ENCODE data around the gene ATP11A. TPM values are rescaled to one million over a fixed set of nuclear protein-coding genes. Genes with fewer than 3 reads are reported as not detected.

Gene ATP11A
- total RNA-seq, 1 experiment from 2014 or later: 65.3 TPM

- H3K9me3 Mint-ChIP-seq: peaks cover 15 to 20% of the 10 kb centered on the region in 2 experiments
- H3K27ac Mint-ChIP-seq: no peak overlapping the region
These were observed 131.7 kb downstream of the ATP11A start for GRCh38 chr13:112821340-112822055.

More at GRCh38 chr13:112821340-112822055, 131.7 kb downstream of the ATP11A start:
- TF ChIP-seq CTCF (conservative IDR thresholded peaks at IDR 0.05): no peak
- no peak overlapping the region for H2AFZ ChIP-seq (ENCODE audit: low read length)
- H3K36me3 Mint-ChIP-seq (ENCODE audit: insufficient read depth in 1 of 3, low read depth in 3 of 3): peaks cover 40 to 93% (median 80%) of the 10 kb centered on the region in 3 experiments
- H2BK20ac ChIP-seq (ENCODE audit: low read depth, low read length, poor library complexity, severe bottlenecking): no peak overlapping the region
- H3K4ac ChIP-seq (ENCODE audit: low read depth, low read length): no peak overlapping the region
- no peaks in the 10 kb centered on the region for H4K20me1 ChIP-seq (ENCODE audit: control insufficient read depth, insufficient read depth, insufficient read length)
- no peak overlapping the region for H2BK5ac ChIP-seq (ENCODE audit: insufficient read length, low read length)
- no peak overlapping the region for H3K18ac ChIP-seq (ENCODE audit: insufficient read length, low read depth, low read length)
- H3K4me2 ChIP-seq (ENCODE audit: insufficient read depth, insufficient read length, low read length): no peak overlapping the region
- no peak overlapping the region for H3K9ac ChIP-seq (ENCODE audit: extremely low read depth, insufficient read length, low read length)
- no peaks in the 10 kb centered on the region for H3K79me2 ChIP-seq (ENCODE audit: insufficient read depth, low read length)
- H3K4me1 Mint-ChIP-seq: no peaks in the 10 kb centered on the region
- H3K23me2 ChIP-seq (ENCODE audit: insufficient read length, low read depth, low read length, poor library complexity, severe bottlenecking): no peaks in the 10 kb centered on the region
- no peak overlapping the region for H3K14ac ChIP-seq (ENCODE audit: insufficient read depth, low read length)
- H3K27ac ChIP-seq (ENCODE audit: insufficient read length, low read depth, low read length): no peak overlapping the region
- WGBS (ENCODE audit: extremely low coverage, insufficient read length, low lambda C conversion rate): no CpG with 5 or more reads among the region's 19 CpGs
- no peak overlapping the region for H3K23ac ChIP-seq (ENCODE audit: insufficient read length, low read depth, low read length)
- H3K27me3 Mint-ChIP-seq (ENCODE audit: low read depth): no peaks in the 10 kb centered on the region
- DNase-seq: no peak
- no peak overlapping the region for H4K91ac ChIP-seq (ENCODE audit: insufficient read length, low read depth, low read length)
- peaks cover 16% of the 10 kb centered on the region for H3K9me3 ChIP-seq (ENCODE audit: control insufficient read depth, low read depth, low read length)
- no peak overlapping the region for H4K8ac ChIP-seq (replicated peaks; ENCODE audit: insufficient read length, low read depth, low read length)
- no peaks in the 10 kb centered on the region for H3K27me3 ChIP-seq (ENCODE audit: insufficient read depth, low read length)
- no peak overlapping the region for H3K56ac ChIP-seq (ENCODE audit: insufficient read length, low read depth, low read length)
- no peak overlapping the region for H2BK120ac ChIP-seq (ENCODE audit: low read depth, low read length, poor library complexity, severe bottlenecking)
- no peak overlapping the region for H2BK15ac ChIP-seq (ENCODE audit: low read depth, low read length)
- H3T11ph ChIP-seq (ENCODE audit: low read length): no peak overlapping the region
- H2BK12ac ChIP-seq (ENCODE audit: insufficient read length, low read depth, low read length): no peak overlapping the region
- no peak overlapping the region for H3K4me3 Mint-ChIP-seq
- H3K4me1 ChIP-seq (ENCODE audit: insufficient read depth, low read length): no peaks in the 10 kb centered on the region
- no peak overlapping the region for H4K5ac ChIP-seq (ENCODE audit: insufficient read length, low read depth, low read length)
- H2AK5ac ChIP-seq (ENCODE audit: insufficient read length, low read length): no peak overlapping the region
- no peaks in the 10 kb centered on the region for H3K79me1 ChIP-seq (ENCODE audit: insufficient read depth, low read depth, low read length, poor library complexity, severe bottlenecking)

Measured in H9 (cell line).